ENCODE data around the gene MYOG. TPM values are rescaled to one million over a fixed set of nuclear protein-coding genes. Genes with fewer than 3 reads are reported as not detected.

Gene MYOG
- total and polyA plus RNA-seq, 2 of the 13 experiments (the other 11 are each of a cell fraction or from before 2014, with no cell fraction given) = not detected

DNA sequence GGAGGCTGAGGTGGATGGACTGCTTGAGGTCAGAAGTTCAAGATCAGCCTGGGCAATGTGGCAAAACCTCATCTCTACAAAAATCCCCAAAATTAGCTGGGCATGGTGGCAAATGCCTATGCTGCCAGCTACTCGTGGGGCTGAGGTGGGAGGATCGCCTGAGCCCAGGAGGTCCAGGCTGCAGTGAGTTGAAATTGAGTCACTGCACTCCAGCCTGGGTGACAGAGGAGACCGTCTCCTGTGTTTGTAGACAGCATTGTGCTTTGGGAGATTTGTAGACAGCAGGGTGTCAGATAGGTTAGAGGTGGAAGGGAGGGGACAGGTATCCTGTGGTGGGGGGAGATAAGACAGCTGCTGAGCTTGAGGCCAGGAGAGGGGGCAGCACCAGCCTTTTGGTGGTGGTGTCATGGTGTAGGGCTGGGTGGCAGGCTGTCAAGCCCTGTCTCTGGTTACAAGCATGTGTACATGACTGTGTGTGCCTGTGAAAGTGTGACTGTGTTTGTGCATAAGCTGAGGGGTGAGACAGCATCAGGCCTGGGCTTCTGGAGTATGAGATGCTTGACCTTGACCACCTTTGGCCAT is 44.4 kb downstream of the MYOG start:
- no peaks in the 10 kb centered on the region for H3K79me2 ChIP-seq (ENCODE audit: insufficient read depth, low read length)
- POLR2A ChIA-PET = no interaction called here
- H3K4me1 ChIP-seq (ENCODE audit: insufficient read depth, low read length) = no peaks in the 10 kb centered on the region
- CTCF ChIA-PET (ENCODE audit: low intra/inter-chr PET ratio, low total read pairs) = no interaction called here
- in situ Hi-C loops (cut with HindIII; ENCODE audit: extremely low pct_ligation_motif_present, low pct_unique_long_range_greater_than_20kb) (no loop called here), intact Hi-C loops (cut with micrococcal nuclease; ENCODE audit: unreplicated experiment) (no loop called here)
- no peak overlapping the region for H3K9ac ChIP-seq (ENCODE audit: insufficient read depth, low read depth, low read length)
- FAIRE-seq (no peak), DNase-seq (ENCODE audit: low spot score) (no peak), ATAC-seq (no peak)
- WGBS (ENCODE audit: low lambda C conversion rate) = 27% methylated on average over 3 of the region's 3 CpGs
- H4K20me1 ChIP-seq (ENCODE audit: insufficient read depth, low read length) = peaks cover 2% of the 10 kb centered on the region; the same call in 1 of the 2 replicates
- TF ChIP-seq, protein P1, sequence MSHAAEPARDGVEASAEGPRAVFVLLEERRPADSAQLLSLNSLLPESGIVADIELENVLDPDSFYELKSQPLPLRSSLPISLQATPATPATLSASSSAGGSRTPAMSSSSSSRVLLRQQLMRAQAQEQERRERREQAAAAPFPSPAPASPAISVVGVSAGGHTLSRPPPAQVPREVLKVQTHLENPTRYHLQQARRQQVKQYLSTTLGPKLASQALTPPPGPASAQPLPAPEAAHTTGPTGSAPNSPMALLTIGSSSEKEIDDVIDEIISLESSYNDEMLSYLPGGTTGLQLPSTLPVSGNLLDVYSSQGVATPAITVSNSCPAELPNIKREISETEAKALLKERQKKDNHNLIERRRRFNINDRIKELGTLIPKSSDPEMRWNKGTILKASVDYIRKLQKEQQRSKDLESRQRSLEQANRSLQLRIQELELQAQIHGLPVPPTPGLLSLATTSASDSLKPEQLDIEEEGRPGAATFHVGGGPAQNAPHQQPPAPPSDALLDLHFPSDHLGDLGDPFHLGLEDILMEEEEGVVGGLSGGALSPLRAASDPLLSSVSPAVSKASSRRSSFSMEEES (CRISPR knock-in tag; IDR thresholded peaks at IDR 0.05) = no peak
- TF ChIP-seq TGIF2 (CRISPR knock-in tag; IDR thresholded peaks at IDR 0.05) (no peak), EEA1 (CRISPR knock-in tag; IDR thresholded peaks at IDR 0.05; ENCODE audit: borderline replicate concordance) (no peak), ZMYM4 (CRISPR knock-in tag; IDR thresholded peaks at IDR 0.05) (no peak), ZNF724P (CRISPR knock-in tag; IDR thresholded peaks at IDR 0.05; ENCODE audit: borderline replicate concordance) (no peak)
- TF ChIP-seq, protein P2, sequence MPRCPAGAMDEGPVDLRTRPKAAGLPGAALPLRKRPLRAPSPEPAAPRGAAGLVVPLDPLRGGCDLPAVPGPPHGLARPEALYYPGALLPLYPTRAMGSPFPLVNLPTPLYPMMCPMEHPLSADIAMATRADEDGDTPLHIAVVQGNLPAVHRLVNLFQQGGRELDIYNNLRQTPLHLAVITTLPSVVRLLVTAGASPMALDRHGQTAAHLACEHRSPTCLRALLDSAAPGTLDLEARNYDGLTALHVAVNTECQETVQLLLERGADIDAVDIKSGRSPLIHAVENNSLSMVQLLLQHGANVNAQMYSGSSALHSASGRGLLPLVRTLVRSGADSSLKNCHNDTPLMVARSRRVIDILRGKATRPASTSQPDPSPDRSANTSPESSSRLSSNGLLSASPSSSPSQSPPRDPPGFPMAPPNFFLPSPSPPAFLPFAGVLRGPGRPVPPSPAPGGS (CRISPR knock-in tag; IDR thresholded peaks at IDR 0.05) = no peak
- TF ChIP-seq, protein P3, sequence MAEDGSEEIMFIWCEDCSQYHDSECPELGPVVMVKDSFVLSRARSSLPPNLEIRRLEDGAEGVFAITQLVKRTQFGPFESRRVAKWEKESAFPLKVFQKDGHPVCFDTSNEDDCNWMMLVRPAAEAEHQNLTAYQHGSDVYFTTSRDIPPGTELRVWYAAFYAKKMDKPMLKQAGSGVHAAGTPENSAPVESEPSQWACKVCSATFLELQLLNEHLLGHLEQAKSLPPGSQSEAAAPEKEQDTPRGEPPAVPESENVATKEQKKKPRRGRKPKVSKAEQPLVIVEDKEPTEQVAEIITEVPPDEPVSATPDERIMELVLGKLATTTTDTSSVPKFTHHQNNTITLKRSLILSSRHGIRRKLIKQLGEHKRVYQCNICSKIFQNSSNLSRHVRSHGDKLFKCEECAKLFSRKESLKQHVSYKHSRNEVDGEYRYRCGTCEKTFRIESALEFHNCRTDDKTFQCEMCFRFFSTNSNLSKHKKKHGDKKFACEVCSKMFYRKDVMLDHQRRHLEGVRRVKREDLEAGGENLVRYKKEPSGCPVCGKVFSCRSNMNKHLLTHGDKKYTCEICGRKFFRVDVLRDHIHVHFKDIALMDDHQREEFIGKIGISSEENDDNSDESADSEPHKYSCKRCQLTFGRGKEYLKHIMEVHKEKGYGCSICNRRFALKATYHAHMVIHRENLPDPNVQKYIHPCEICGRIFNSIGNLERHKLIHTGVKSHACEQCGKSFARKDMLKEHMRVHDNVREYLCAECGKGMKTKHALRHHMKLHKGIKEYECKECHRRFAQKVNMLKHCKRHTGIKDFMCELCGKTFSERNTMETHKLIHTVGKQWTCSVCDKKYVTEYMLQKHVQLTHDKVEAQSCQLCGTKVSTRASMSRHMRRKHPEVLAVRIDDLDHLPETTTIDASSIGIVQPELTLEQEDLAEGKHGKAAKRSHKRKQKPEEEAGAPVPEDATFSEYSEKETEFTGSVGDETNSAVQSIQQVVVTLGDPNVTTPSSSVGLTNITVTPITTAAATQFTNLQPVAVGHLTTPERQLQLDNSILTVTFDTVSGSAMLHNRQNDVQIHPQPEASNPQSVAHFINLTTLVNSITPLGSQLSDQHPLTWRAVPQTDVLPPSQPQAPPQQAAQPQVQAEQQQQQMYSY (CRISPR knock-in tag; IDR thresholded peaks at IDR 0.05) = no peak
- TF ChIP-seq, protein P4, sequence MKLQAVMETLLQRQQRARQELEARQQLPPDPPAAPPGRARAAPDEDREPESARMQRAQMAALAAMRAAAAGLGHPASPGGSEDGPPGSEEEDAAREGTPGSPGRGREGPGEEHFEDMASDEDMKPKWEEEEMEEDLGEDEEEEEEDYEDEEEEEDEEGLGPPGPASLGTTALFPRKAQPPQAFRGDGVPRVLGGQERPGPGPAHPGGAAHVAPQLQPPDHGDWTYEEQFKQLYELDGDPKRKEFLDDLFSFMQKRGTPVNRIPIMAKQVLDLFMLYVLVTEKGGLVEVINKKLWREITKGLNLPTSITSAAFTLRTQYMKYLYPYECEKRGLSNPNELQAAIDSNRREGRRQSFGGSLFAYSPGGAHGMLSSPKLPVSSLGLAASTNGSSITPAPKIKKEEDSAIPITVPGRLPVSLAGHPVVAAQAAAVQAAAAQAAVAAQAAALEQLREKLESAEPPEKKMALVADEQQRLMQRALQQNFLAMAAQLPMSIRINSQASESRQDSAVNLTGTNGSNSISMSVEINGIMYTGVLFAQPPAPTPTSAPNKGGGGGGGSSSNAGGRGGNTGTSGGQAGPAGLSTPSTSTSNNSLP (IDR thresholded peaks at IDR 0.05; ENCODE audit: low read depth, low read length) = no peak
- BruUV-seq (replicated peaks) = no TSS peak
- H3K27ac ChIP-seq (ENCODE audit: extremely low read length, insufficient read depth, low read length) = no peak overlapping the region
- no peaks in the 10 kb centered on the region for H3K36me3 ChIP-seq (replicated peaks in 1 of 2; ENCODE audit: control insufficient read depth in 1 of 2, insufficient read depth in 2 of 2, low read length in 2 of 2)
- H3K9me3 ChIP-seq (ENCODE audit: low read length) = no peaks in the 10 kb centered on the region
- no peak overlapping the region for H3K4me3 ChIP-seq (replicated peaks in 1 of 3; ENCODE audit: insufficient read depth in 1 of 3, low read depth in 2 of 3, low read length in 3 of 3)
- no peak overlapping the region for H2AFZ ChIP-seq (ENCODE audit: low read length)
- no peak overlapping the region for H3K4me2 ChIP-seq (ENCODE audit: low read depth, low read length)
- peaks cover 0 to 12% of the 10 kb centered on the region in 2 experiments; a peak in 2 of 5 replicates for H3K27me3 ChIP-seq (ENCODE audit: control insufficient read depth in 1 of 2, insufficient read depth in 2 of 2, low read length in 2 of 2)
